ENCODE measurements around the gene GPR84.
A peak's percentile ranks its signal among the peaks of the same experiment; 100 is the strongest.
"Not testable (repeated sequence)": the region's sequence is repeated elsewhere in the genome, so short reads cannot be mapped to it uniquely, and the experiment has no call there.

GPR84 gene

GRCh38 chr12:54331461-54331860 is 32.8 kb downstream of the GPR84 start:
- H3K4me3 ChIP-seq (ENCODE audit: low read depth, low read length), result no peak overlapping the region
- no peak for DNase-seq (ENCODE audit: low read depth)
- no peak for TF ChIP-seq CTCF (conservative IDR thresholded peaks at IDR 0.05; ENCODE audit: low read depth, low read length)

GRCh38 chr12:54330442-54330841 is 33.8 kb downstream of the GPR84 start:
- H3K4me3 ChIP-seq (ENCODE audit: low read depth, low read length), result no peak overlapping the region
- DNase-seq (ENCODE audit: low read depth), result no peak
- no peak for TF ChIP-seq CTCF (conservative IDR thresholded peaks at IDR 0.05; ENCODE audit: low read depth, low read length)

- no peak for DNase-seq (ENCODE audit: low read depth)
- TF ChIP-seq CTCF (conservative IDR thresholded peaks at IDR 0.05; ENCODE audit: low read depth, low read length), result no peak
- H3K4me3 ChIP-seq (ENCODE audit: low read depth, low read length), result no peak overlapping the region
Measured at GRCh38 chr12:54329759-54330158, 34.5 kb downstream of the GPR84 start.

- DNase-seq (ENCODE audit: low read depth), result no peak
- H3K4me3 ChIP-seq (ENCODE audit: low read depth, low read length), result no peak overlapping the region
- no peak for TF ChIP-seq CTCF (conservative IDR thresholded peaks at IDR 0.05; ENCODE audit: low read depth, low read length)
Measured at GRCh38 chr12:54328595-54329337, 35.5 kb downstream of the GPR84 start.

GRCh38 chr12:54325442-54326109 is 38.7 kb downstream of the GPR84 start:
- not testable (repeated sequence) for DNase-seq (ENCODE audit: low read depth)

GRCh38 chr12:54324617-54325441 is 39.5 kb downstream of the GPR84 start, which contains the start of gene COPZ1:
Gene COPZ1, plus strand, starts transcription at chr12:54325131. Its CDS starts 33 bp downstream, at chr12:54325164.
- peak within 1 kb of the TSS; percentile 68 for H3K4me3 ChIP-seq (ENCODE audit: low read depth, low read length)
- peak; percentile 89 for TF ChIP-seq CTCF (conservative IDR thresholded peaks at IDR 0.05; ENCODE audit: low read depth, low read length)
- peak; percentile 100 for DNase-seq (ENCODE audit: low read depth)

More at GRCh38 chr12:54325442-54326109, 38.7 kb downstream of the GPR84 start:
- peak overlapping the region; percentile 68 for H3K4me3 ChIP-seq (ENCODE audit: low read depth, low read length)

GRCh38 chr12:54321363-54321762 is 42.9 kb downstream of the GPR84 start:
- no peak for TF ChIP-seq CTCF (conservative IDR thresholded peaks at IDR 0.05; ENCODE audit: low read depth, low read length)
- DNase-seq (ENCODE audit: low read depth), result no peak
- no peak overlapping the region for H3K4me3 ChIP-seq (ENCODE audit: low read depth, low read length)
